GM10266 (cell line): ENCODE results near the gene TP53I11.
A peak's percentile ranks its signal among the peaks of the same experiment; 100 is the strongest.

Experiments used
- DNase-seq: peaks from one replicate; pipeline ENCODE4 v3.0.0; 2012; ENCODE audit errors: extremely low spot score
- CTCF ChIP-seq: IDR thresholded peaks from 2 replicates; pipeline ENCODE4 v1.5.1; 2012; ENCODE audit warnings: mild to moderate bottlenecking, low read depth; ENCODE audit not compliant: control insufficient read depth, insufficient read depth; ENCODE audit errors: missing control alignments

TP53I11 gene

DNA sequence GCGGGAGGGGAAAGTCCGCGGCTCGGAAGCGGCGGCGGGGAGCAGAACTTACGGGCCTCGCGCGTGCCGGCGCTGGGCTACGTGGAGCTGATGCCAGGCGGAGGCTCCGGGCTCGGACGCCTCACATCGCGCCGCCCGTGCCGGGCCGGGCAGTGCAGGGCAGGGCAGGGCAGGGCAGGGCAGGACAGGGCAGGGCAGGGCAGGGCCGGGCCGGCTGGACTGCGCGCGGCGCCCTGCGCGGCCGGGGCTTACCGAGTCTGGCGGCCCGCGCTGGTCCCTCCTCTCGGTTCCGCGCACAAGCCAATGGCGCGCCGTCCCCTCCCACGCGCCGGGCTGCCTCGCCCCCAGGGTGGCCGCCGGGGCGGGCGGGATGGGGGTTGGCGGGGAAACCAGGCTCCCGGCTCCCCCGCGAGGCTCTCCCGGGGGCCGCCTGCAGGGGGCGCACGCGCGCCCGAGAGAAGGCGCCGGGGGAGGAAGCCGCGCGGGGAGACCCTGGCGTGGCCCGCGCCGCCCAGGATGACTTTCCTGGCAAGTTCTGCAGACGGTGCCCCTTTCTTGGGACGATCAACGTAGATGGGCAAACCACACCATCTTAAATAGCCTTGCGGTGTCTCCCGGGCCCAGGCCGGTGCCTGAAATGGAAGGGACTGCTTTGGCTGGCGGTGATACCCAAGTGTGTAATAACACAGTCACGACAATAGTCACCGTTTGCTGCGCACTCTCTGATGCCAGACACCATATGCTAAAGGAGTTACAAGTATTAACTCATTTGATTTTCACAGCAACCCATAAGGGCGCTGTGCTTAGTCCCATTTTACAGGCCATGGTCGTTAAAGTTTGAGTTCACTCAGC is at the start of gene TP53I11:
Gene TP53I11 (minus strand): TSS at position 259 of the 852 bp plus-strand sequence. CDS start 12,548 bp downstream, outside the sequence.
- peak; percentile 74 for DNase-seq
- peak; percentile 32 for TF ChIP-seq CTCF

DNA sequence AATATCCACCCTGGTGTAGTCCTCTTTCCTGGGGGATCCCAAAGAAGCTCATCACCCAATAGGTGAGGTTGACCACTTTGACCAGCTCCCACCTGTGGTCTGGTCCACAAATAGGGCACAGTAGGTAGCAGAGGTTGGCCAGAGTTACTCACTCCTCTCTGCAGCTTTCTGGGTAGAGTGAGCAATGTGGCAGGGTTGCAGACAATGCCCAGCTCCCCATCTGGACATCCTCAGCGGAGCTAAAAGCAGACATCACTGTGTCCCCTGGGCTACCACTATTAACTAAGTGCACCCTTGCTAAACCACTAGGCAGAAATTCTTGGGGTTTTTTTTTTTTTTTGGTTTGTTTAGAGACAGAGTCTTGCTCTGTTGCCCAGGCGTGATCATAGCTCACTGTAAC is 48.4 kb upstream of the TP53I11 start:
- TF ChIP-seq CTCF = no peak

DNA sequence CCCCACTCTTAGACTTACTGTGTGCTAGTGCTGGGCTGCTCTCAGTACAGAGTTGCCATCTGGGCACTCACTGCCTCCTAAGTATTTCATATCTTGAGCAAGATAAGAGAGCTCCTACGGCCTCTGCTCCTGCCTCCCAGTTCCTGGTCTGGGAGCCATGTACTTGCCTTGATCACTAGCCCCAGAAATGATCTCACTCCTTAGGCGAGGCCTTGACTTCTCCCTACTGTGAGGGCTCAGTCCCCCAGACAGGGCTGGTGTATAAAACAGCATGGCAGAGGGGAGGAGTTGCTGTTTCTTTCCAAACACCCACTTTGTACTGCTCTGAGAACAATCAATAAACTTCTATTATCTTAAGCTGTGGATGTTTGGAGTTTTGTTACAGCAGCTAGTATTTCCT is 47.4 kb upstream of the TP53I11 start:
- TF ChIP-seq CTCF = no peak
- no peak for DNase-seq

More for the DNA sequence above, 48.4 kb upstream of the TP53I11 start:
- no peak for DNase-seq

DNA sequence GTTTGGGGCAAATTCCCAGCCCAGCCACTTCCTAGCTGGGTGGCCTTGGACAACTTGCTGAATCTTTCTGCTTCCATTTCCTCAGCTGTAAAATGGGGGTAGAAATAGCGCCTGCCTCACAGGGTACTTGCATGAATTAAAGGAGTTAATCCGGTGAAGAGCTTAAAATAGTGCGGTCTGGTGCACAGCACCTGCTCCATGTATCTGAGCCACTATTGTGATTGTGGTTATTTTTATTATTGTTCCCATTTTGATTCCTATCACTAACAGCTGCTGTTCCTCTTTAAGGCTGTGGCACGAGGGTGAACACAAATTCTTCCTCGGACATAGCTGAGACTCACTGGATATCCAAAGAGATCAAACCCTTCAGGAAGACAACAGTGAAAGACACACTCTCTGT is 46.9 kb upstream of the TP53I11 start:
- DNase-seq = no peak
- no peak for TF ChIP-seq CTCF

DNA sequence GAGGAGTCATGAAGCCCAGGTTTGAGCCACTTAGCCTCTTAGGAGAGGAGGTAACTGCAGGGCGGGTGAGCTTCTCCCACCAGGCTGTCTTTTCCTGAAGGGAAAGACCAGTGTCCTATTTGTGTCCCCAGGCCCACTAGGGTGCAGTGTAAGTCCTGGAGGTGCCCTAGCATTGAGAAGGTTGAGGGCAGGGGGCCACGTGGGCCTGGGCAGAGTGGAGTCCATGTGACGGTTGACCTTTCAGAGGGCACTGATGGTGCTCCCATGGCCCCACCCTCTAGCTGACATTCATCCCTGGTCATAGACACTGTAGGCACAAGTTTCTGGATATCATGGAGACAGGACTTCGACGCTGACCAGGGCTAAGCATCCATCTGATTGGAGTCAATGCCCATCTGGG is 44.1 kb upstream of the TP53I11 start:
- no peak for DNase-seq
- no peak for TF ChIP-seq CTCF

- no peak for DNase-seq
- no peak for TF ChIP-seq CTCF
Measured at GRCh38 chr11:44993971-44994704, 43.5 kb upstream of the TP53I11 start.

DNA sequence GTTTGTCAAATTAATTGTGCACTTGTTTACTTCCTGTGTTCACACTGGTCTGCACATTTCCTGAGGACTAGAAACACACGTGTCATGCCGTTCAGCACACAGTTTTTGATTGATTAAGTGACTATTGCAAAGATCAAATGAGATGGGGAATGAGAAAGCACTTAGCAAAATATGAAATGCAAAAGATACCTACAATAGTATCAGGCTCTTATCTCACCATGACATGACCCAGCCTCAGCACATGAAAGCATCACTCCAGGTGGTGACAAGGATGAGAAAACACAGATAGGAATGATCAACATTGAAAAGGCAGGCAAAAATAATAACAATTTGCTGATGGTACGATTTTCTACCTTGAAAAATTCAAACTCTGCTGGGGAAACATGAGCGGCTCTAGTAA is 42.1 kb upstream of the TP53I11 start:
- no peak for DNase-seq
- TF ChIP-seq CTCF = no peak
